Measurements from ENCODE around the gene PADI4.

PADI4 gene

GRCh38 chr1:17281775-17282181 lies 26.2 kb upstream of the PADI4 start:
- no peak for DNase-seq (ENCODE audit: extremely low spot score, insufficient read length, low read depth)
- FAIRE-seq: no peak

- FAIRE-seq (no peak), DNase-seq (ENCODE audit: extremely low spot score, insufficient read length, low read depth) (no peak)
These were observed 25.2 kb upstream of the PADI4 start for GRCh38 chr1:17282836-17283235.

GRCh38 chr1:17286646-17287045 lies 21.4 kb upstream of the PADI4 start:
- no peak for DNase-seq (ENCODE audit: extremely low spot score, insufficient read length, low read depth)
- FAIRE-seq: no peak

GRCh38 chr1:17287130-17287776 lies 20.7 kb upstream of the PADI4 start:
- no peak for DNase-seq (ENCODE audit: extremely low spot score, insufficient read length, low read depth)
- FAIRE-seq: no peak

GRCh38 chr1:17289721-17290120 lies 18.3 kb upstream of the PADI4 start:
- DNase-seq (ENCODE audit: extremely low spot score, insufficient read length, low read depth) (no peak), FAIRE-seq (no peak)

- DNase-seq (ENCODE audit: extremely low spot score, insufficient read length, low read depth) (no peak), FAIRE-seq (no peak)
These were observed 17.4 kb upstream of the PADI4 start for GRCh38 chr1:17290553-17290952.

- DNase-seq (ENCODE audit: extremely low spot score, insufficient read length, low read depth) (no peak), FAIRE-seq (no peak)
These were observed 15.5 kb upstream of the PADI4 start for GRCh38 chr1:17292299-17293160.

GRCh38 chr1:17293681-17294425 lies 14.1 kb upstream of the PADI4 start:
- FAIRE-seq: no peak
- no peak for DNase-seq (ENCODE audit: extremely low spot score, insufficient read length, low read depth)

- no peak for DNase-seq (ENCODE audit: extremely low spot score, insufficient read length, low read depth)
These were observed 12.7 kb upstream of the PADI4 start for GRCh38 chr1:17295292-17295691.

GRCh38 chr1:17296086-17296485 lies 11.9 kb upstream of the PADI4 start:
- no peak for DNase-seq (ENCODE audit: extremely low spot score, insufficient read length, low read depth)
- FAIRE-seq: no peak

More at GRCh38 chr1:17295292-17295691, 12.7 kb upstream of the PADI4 start:
- no peak for FAIRE-seq

- FAIRE-seq: no peak
- no peak for DNase-seq (ENCODE audit: extremely low spot score, insufficient read length, low read depth)
These were observed 10.0 kb upstream of the PADI4 start for GRCh38 chr1:17297991-17298390.

GRCh38 chr1:17301767-17302166 lies 6.2 kb upstream of the PADI4 start:
- FAIRE-seq (no peak), DNase-seq (ENCODE audit: extremely low spot score, insufficient read length, low read depth) (no peak)

GRCh38 chr1:17304151-17304825 lies 3.7 kb upstream of the PADI4 start:
- no peak for FAIRE-seq
- DNase-seq (ENCODE audit: extremely low spot score, insufficient read length, low read depth): no peak

- no peak for DNase-seq (ENCODE audit: extremely low spot score, insufficient read length, low read depth)
- FAIRE-seq: no peak
These were observed 3.2 kb upstream of the PADI4 start for GRCh38 chr1:17304826-17305175.

GRCh38 chr1:17305576-17306095 lies 2.4 kb upstream of the PADI4 start:
- no peak for FAIRE-seq
- no peak for DNase-seq (ENCODE audit: extremely low spot score, insufficient read length, low read depth)

GRCh38 chr1:17306407-17306806 lies 1.6 kb upstream of the PADI4 start:
- no peak for DNase-seq (ENCODE audit: extremely low spot score, insufficient read length, low read depth)
- no peak for FAIRE-seq

- FAIRE-seq: no peak
- no peak for DNase-seq (ENCODE audit: extremely low spot score, insufficient read length, low read depth)
These were observed 1.1 kb upstream of the PADI4 start for GRCh38 chr1:17306921-17307320.

- DNase-seq (ENCODE audit: extremely low spot score, insufficient read length, low read depth) (no peak), FAIRE-seq (no peak)
These were observed 668 bp upstream of the PADI4 start for GRCh38 chr1:17307329-17307728.

GRCh38 chr1:17308593-17308992 lies 596 bp downstream of the PADI4 start:
- DNase-seq (ENCODE audit: extremely low spot score, insufficient read length, low read depth): no peak

GRCh38 chr1:17309426-17310067 lies 1.6 kb downstream of the PADI4 start:
- FAIRE-seq (no peak), DNase-seq (ENCODE audit: extremely low spot score, insufficient read length, low read depth) (no peak)

More at GRCh38 chr1:17308593-17308992, 596 bp downstream of the PADI4 start:
- FAIRE-seq: no peak

Data from GM18507 (cell line).